C4-2B (cell line): ENCODE data around the gene PITX3.

Experiments
- H3K27ac ChIP-seq: fragments of 450-650 bp; 2 replicates; pipeline ENCODE4 v1.5.1; 2017
- ZFX ChIP-seq: fragments of 450-650 bp; IDR thresholded peaks from 2 replicates; pipeline ENCODE4 v1.6.1; 2017
- TF ChIP-seq, protein P1 (sequence below): fragments of 450-650 bp; conservative IDR thresholded peaks from 2 replicates; pipeline ENCODE4 v1.5.1; 2017; ENCODE audit warnings: mild to moderate bottlenecking

PITX3 gene

DNA sequence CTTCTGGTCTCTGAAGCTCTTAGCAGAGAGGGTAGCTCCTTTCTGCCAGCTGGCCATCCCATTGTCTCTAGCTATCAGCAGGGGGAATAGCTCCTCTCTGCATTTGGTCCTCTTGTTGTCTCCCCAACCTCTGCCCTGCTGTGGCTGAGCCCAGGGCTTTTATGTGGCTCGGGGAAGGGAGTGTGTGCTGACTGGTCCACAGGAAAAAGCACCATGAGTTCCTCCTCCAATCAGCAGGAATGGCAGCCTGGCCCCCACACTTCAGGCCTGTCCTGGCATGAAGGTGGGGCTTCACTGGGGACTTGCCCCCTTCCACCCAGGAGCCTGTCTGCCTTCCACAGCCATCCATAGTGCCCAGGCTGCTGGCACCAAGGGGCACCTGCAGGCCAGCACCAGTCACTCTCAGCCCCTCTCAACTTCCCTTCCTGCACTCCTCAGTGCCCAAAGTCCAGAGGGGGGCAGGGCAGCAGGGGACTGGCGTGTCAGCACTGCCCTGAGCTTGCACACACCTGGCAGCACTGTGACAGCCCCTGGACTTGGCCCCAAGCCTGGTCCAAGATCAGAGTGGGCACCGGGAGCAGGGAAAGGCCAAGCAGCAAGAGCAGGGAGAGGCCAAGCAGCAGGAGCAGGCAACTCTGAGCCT lies 52.9 kb downstream of the PITX3 start:
- TF ChIP-seq, protein P1, sequence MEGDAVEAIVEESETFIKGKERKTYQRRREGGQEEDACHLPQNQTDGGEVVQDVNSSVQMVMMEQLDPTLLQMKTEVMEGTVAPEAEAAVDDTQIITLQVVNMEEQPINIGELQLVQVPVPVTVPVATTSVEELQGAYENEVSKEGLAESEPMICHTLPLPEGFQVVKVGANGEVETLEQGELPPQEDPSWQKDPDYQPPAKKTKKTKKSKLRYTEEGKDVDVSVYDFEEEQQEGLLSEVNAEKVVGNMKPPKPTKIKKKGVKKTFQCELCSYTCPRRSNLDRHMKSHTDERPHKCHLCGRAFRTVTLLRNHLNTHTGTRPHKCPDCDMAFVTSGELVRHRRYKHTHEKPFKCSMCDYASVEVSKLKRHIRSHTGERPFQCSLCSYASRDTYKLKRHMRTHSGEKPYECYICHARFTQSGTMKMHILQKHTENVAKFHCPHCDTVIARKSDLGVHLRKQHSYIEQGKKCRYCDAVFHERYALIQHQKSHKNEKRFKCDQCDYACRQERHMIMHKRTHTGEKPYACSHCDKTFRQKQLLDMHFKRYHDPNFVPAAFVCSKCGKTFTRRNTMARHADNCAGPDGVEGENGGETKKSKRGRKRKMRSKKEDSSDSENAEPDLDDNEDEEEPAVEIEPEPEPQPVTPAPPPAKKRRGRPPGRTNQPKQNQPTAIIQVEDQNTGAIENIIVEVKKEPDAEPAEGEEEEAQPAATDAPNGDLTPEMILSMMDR = no peak
- TF ChIP-seq ZFX = no peak
- H3K27ac ChIP-seq = no peak overlapping the region

DNA sequence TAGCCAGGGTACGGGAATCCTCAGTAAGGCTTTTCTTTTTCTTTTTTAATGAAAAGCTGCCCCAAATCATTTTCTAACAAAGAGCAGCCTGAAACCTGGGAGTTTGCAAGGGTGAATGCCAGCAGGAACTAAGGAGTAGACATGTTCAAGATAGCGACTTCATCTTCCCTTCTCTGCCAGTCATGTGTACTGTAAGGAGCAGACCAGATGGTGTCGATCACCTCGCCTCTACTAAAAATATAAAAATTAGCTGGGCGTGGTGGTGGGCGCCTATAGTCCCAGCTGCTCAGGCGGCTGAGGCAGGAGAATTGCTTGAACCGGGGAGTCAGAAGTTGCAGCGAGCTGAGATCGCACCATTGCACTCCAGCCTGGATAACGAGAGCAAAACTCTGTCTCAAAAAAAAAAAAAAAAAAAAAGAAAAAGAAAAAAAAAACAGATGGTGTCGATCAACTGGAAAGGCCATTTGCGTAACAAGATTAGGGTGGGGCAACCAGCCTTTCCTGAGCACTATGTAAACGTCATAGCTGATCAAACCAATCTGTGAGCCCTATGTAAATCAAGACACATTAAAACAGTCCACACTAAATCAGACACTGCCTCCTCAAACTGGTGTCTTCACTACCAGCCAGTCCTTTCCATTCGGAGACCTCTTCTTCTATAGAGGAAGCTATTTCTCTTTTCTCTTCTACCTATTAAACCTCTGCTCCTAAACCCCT lies 55.3 kb downstream of the PITX3 start:
- no peak for TF ChIP-seq ZFX
- TF ChIP-seq, protein P1 = no peak
- no peak overlapping the region for H3K27ac ChIP-seq

DNA sequence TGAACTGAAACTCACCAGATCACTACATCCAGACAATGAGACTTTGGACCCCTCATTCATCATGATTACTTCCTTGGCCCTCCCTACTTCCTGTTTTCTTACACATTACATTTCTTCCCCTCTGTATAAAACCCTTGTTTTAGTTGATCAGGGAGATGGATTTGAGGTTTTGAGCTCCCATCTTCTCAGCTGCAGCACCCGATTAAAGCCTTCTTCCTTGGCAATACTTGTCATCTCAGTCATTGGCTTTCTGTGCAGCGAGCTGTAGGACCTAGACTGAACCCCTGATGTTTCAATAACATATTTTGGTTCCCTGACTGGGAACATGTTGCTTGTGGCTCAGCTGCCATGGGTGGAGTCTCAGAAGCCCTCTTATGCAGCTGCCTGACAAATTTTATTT lies 56.0 kb downstream of the PITX3 start:
- no peak overlapping the region for H3K27ac ChIP-seq
- no peak for TF ChIP-seq ZFX
- TF ChIP-seq, protein P1 = no peak

DNA sequence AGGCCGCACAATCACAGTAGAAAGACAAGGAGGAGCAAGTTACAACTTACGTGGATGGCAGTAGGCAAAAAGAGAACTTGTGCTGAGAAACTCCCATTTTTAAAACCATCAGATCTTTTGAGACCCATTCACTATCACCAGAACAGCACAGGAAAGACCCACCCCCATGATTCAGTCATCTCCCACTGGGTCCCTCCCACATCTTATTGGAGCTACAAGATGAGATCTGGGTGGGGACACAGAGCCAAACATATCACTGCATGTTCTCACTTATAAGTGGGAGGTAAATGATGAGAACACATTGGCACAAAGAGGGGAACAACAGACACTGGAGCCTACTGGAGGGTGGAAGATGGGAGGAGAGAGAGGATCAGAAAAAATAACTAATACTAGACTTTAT lies 56.7 kb downstream of the PITX3 start:
- TF ChIP-seq, protein P1 = no peak
- TF ChIP-seq ZFX = no peak
- H3K27ac ChIP-seq = no peak overlapping the region
